Dermis blood vessel endothelial cell (primary cell): ENCODE data around the gene HDAC11. TPM values are rescaled to one million over a fixed set of nuclear protein-coding genes. Genes with fewer than 3 reads are reported as not detected.

Experiments
- DNase-seq: peaks from one replicate; pipeline ENCODE4 v3.0.0; 2010
- total RNA-seq: library from RNA; depleted of rRNA; stranded (reverse); fragments of >200 nt; gene quantifications from 2 replicates; pipeline ENCODE4 v1.2.3, GENCODE V29; 2014

The HDAC11 gene
- total RNA-seq, 1 donor from 2014 or later = 8.8 TPM

- DNase-seq = no peak
These were observed 64.3 kb downstream of the HDAC11 start for GRCh38 chr3:13544293-13544831.

GRCh38 chr3:13544951-13545651, 65.0 kb downstream of the HDAC11 start:
- DNase-seq = no peak

GRCh38 chr3:13545952-13546454, 65.9 kb downstream of the HDAC11 start:
- no peak for DNase-seq

GRCh38 chr3:13546667-13547171, 66.6 kb downstream of the HDAC11 start:
- no peak for DNase-seq

- DNase-seq = no peak
These were observed 67.7 kb downstream of the HDAC11 start for GRCh38 chr3:13547591-13548371.

GRCh38 chr3:13548696-13549622, 68.9 kb downstream of the HDAC11 start, which contains the start of gene FBLN2:
Gene FBLN2, plus strand, starts transcription at chr3:13549125. Its CDS starts 21,231 bp downstream, at chr3:13570356.
- peak; percentile 43 for DNase-seq

GRCh38 chr3:13549623-13550422, 69.7 kb downstream of the HDAC11 start:
- no peak for DNase-seq

GRCh38 chr3:13550423-13550690, 70.3 kb downstream of the HDAC11 start:
- no peak for DNase-seq

- peak; percentile 33 for DNase-seq
These were observed 70.8 kb downstream of the HDAC11 start for GRCh38 chr3:13550791-13551360.

- DNase-seq = peak; percentile 33
These were observed 72.9 kb downstream of the HDAC11 start for GRCh38 chr3:13552857-13553652.

- DNase-seq = no peak
These were observed 73.6 kb downstream of the HDAC11 start for GRCh38 chr3:13553686-13554085.

- DNase-seq = no peak
These were observed 75.6 kb downstream of the HDAC11 start for GRCh38 chr3:13555753-13556152.

Other genes with a start within 250 kb of the HDAC11 start
- gene NUP210, start 60.0 kb upstream of the HDAC11 start, total RNA-seq = 2.6 and 9.0 TPM in 2 replicates
- gene FBLN2, start 68.8 kb downstream of the HDAC11 start, total RNA-seq = 9.4 and 16.5 TPM in 2 replicates